Activated CD8-positive, alpha-beta T cell treated with anti-CD3 and anti-CD28 coated beads, Interleukin-2, amount 10 ng/mL, durations not matched to agents 7 days and 5 days (primary cell): Measurements from ENCODE around the gene DNASE1L1. TPM values are rescaled to one million over a fixed set of nuclear protein-coding genes. Genes with fewer than 3 reads are reported as not detected.
A peak's percentile ranks its signal among the peaks of the same experiment; 100 is the strongest.

Source experiments
- ATAC-seq: fragments of 150-1000 bp; cut with Tn5 transposase; one replicate; pipeline ENCODE4 v1.10.0; 2021; ENCODE audit warnings: moderate library complexity
- CTCF ChIA-PET: fragments of 350-600 bp; sonication (Branson Sonifier 250); formaldehyde crosslinking; loops from one replicate; lab custom pipeline; 2021; ENCODE audit warnings: antibody characterized with exemption; lab: Charles Lee
- POLR2A ChIA-PET: fragments of 350-600 bp; sonication (Branson Sonifier 250); formaldehyde crosslinking; loops from one replicate; lab custom pipeline; 2021; ENCODE audit warnings: antibody characterized with exemption; lab: Charles Lee
- DNase-seq: peaks from one replicate; pipeline ENCODE4 v3.0.0-alpha.2; 2020
- H3K27ac Mint-ChIP-seq: one replicate; pipeline ENCODE4 v1.8.0; 2021; ENCODE audit warnings: mild to moderate bottlenecking, mixed read lengths
- H3K27me3 Mint-ChIP-seq: one replicate; pipeline ENCODE4 v1.8.0; 2021; ENCODE audit warnings: low read depth, mixed read lengths
- H3K36me3 Mint-ChIP-seq: one replicate; pipeline ENCODE4 v1.8.0; 2021; ENCODE audit warnings: low read depth, mixed read lengths
- H3K4me1 Mint-ChIP-seq: one replicate; pipeline ENCODE4 v1.8.0; 2021; ENCODE audit warnings: low read depth, mixed read lengths
- H3K4me3 Mint-ChIP-seq: one replicate; pipeline ENCODE4 v1.8.0; 2021; ENCODE audit warnings: mild to moderate bottlenecking, mixed read lengths
- H3K9me3 Mint-ChIP-seq: one replicate; pipeline ENCODE4 v1.8.0; 2022; ENCODE audit warnings: mixed read lengths; ENCODE audit not compliant: insufficient read depth
- microRNA-seq: library from miRNA; unstranded; fragments of <30 nt; microRNA quantifications from one replicate; pipeline ENCODE4 v1.2.0, GENCODE V29; 2022
- total RNA-seq, 2 experiments: library from RNA; stranded (reverse); gene quantifications; one replicate each; pipeline ENCODE4 v1.2.3, GENCODE V29; 2021

DNASE1L1 gene
- total RNA-seq, 2 experiments from 2014 or later: 22.5 to 26.5 TPM

DNA sequence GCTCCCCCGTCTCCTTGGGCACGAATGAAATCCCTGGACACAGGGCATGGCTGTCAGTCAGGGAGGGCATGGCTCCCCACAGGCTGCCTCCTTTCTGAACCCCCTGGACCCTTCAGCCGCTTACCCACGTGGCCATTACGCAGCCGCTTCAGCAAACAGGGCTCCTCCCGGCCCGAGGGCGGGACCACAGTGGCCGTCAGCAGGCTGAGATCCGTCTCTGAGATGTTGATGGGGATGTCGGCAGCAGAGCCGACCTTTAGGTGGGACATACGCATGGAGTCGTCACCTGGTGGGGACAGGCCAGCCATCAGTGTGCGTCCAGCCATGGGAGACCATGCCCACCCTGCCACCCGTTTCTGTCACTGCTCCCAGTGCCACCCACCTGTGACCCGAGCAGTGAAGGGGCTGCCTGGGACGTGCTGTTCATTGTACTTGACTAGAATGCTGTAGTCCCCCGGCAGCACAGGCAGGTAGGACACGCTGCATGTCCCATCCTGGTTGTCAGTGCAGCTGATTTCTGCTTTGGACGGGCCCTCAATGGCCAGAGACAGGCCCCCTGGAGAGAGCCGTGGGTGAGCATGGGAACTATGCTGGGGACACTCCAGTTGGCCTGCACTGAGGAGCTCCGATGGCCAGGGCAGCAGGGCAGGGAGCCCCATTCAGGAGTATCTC lies 55.7 kb downstream of the DNASE1L1 start:
- ChIA-PET CTCF (no interaction called here), POLR2A (interaction anchor here (0.9 kb wide), 1 partner anchor 14 kb away, joined by 3 read pairs; no protein-coding TSS in a partner anchor)
- no peaks in the 10 kb centered on the region for H3K27me3 Mint-ChIP-seq
- H3K27ac Mint-ChIP-seq: peak overlapping the region; percentile 39
- H3K9me3 Mint-ChIP-seq: no peaks in the 10 kb centered on the region
- DNase-seq: no peak
- H3K4me1 Mint-ChIP-seq: peaks cover 69% of the 10 kb centered on the region
- H3K4me3 Mint-ChIP-seq: no peak overlapping the region
- no peak for ATAC-seq
- H3K36me3 Mint-ChIP-seq: peaks cover 39% of the 10 kb centered on the region

DNA sequence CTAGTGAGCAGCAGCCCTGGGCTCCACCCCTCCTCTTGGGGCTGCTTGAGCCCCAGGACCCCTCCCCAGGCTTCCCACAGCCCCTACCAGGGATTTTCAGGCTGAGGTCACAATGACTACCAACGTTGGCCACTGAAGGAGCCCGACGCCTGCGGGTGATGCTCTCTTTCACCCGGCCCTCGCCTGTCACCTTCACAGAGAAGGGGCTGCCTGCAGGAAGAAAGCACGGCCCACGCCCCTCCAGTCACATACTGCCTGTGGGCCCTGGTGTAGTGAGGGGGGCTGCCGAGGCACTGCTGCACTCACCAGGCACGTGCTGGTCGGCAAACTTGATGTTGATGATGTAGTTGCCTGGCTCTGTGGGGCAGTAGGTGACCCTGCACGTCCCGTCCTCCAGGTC lies 56.6 kb downstream of the DNASE1L1 start:
- Mint-ChIP-seq H3K27me3 (no peaks in the 10 kb centered on the region), H3K27ac (peak overlapping the region; percentile 76), H3K4me3 (peak overlapping the region; percentile 22), H3K36me3 (peaks cover 40% of the 10 kb centered on the region), H3K4me1 (peaks cover 71% of the 10 kb centered on the region), H3K9me3 (no peaks in the 10 kb centered on the region)
- DNase-seq (no peak), ATAC-seq (no peak)
- ChIA-PET POLR2A (no interaction called here), CTCF (interaction anchor here (1.2 kb wide), 1 partner anchor 22 kb away, joined by 3 read pairs; the partner anchor contains the start of gene FLNA)

DNA sequence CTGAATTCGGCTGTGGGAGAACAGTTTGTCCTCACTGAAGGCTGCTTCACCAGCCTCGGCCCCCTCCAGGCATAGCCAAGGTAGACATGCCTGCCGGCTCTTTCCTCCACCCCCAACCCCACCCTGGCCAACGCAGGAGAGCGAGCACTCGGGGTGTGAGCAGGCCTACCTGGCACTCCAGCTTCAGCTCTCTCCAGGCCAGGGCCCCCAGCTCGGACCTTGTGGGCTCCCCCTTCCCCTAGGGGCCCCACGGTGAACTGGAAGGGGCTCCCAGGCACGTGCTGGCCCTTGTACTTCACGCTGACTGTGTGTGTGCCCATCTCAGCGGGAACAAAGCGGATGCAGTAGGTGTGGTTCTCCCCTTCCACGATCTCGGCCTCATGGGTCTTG lies 57.0 kb downstream of the DNASE1L1 start:
- no peaks in the 10 kb centered on the region for H3K27me3 Mint-ChIP-seq
- DNase-seq: no peak
- POLR2A ChIA-PET: no interaction called here
- H3K36me3 Mint-ChIP-seq: peaks cover 41% of the 10 kb centered on the region
- CTCF ChIA-PET: interaction anchor here (1.2 kb wide), 1 partner anchor 22 kb away, joined by 3 read pairs; the partner anchor contains the start of gene FLNA
- peak; percentile 10 for ATAC-seq
- H3K9me3 Mint-ChIP-seq: no peaks in the 10 kb centered on the region
- peak overlapping the region; percentile 76 for H3K27ac Mint-ChIP-seq
- peaks cover 74% of the 10 kb centered on the region for H3K4me1 Mint-ChIP-seq
- peak overlapping the region; percentile 34 for H3K4me3 Mint-ChIP-seq

Small RNA genes within 50 kb of the gene (microRNA-seq; reads per million reads assigned to microRNA genes)
- not detected for gene MIR6858

Other genes starting within 250 kb of the DNASE1L1 start
- not detected for gene OPN1MW, start 226.7 kb downstream of the DNASE1L1 start, total RNA-seq
- gene OPN1MW2, start 189.5 kb downstream of the DNASE1L1 start, total RNA-seq: not detected
- gene OPN1MW3, start 151.7 kb downstream of the DNASE1L1 start, total RNA-seq: not detected
- gene TEX28, start 114.1 kb downstream of the DNASE1L1 start, total RNA-seq: not detected
- gene TKTL1, start 113.5 kb downstream of the DNASE1L1 start, total RNA-seq: 1 to 10 TPM; 1.3 to 1.5 TPM
- gene FLNA, start 34.6 kb downstream of the DNASE1L1 start, total RNA-seq: 1,000 to 10,000 TPM; 1,371 to 1,454 TPM
- gene EMD, start 30.0 kb downstream of the DNASE1L1 start, total RNA-seq: 10 to 100 TPM; 65.9 to 66.0 TPM
- gene RPL10, start 10.9 kb downstream of the DNASE1L1 start, total RNA-seq: 1,000 to 10,000 TPM; 2,758 to 2,862 TPM
- gene TAFAZZIN, start 2.3 kb upstream of the DNASE1L1 start, total RNA-seq: 10 to 100 TPM; 76.5 to 77.4 TPM
- gene ATP6AP1, start 19.4 kb upstream of the DNASE1L1 start, total RNA-seq: 10 to 100 TPM; 41.5 to 43.5 TPM
- gene GDI1, start 27.9 kb upstream of the DNASE1L1 start, total RNA-seq: 10 to 100 TPM; 92.7 to 95.5 TPM
- 10 to 100 TPM; 62.7 to 63.5 TPM for gene FAM50A, start 34.9 kb upstream of the DNASE1L1 start, total RNA-seq
- 10 to 100 TPM; 48.9 to 53.6 TPM for gene PLXNA3, start 49.0 kb upstream of the DNASE1L1 start, total RNA-seq
- gene LAGE3, start 70.0 kb upstream of the DNASE1L1 start, total RNA-seq: 10 to 100 TPM; 49.6 to 51.0 TPM
- 10 to 100 TPM; 52.1 to 54.0 TPM for gene UBL4A, start 77.4 kb upstream of the DNASE1L1 start, total RNA-seq
- 10 to 100 TPM; 29.1 to 30.8 TPM for gene SLC10A3, start 81.4 kb upstream of the DNASE1L1 start, total RNA-seq
- 10 to 100 TPM; 28.5 to 31.6 TPM for gene FAM3A, start 107.0 kb upstream of the DNASE1L1 start, total RNA-seq
- gene G6PD, start 137.6 kb upstream of the DNASE1L1 start, total RNA-seq: 100 to 1,000 TPM; 133 to 135 TPM
- 10 to 100 TPM; 51.1 to 56.0 TPM for gene IKBKG, start 138.4 kb upstream of the DNASE1L1 start, total RNA-seq
- gene CTAG1A, start 175.9 kb upstream of the DNASE1L1 start, total RNA-seq: not detected
- not detected for gene CTAG1B, start 210.0 kb upstream of the DNASE1L1 start, total RNA-seq
- gene CTAG2, start 244.3 kb upstream of the DNASE1L1 start, total RNA-seq: not detected